HG02943 (cell line): Measurements from ENCODE around the gene FAM219B.
"Not testable (repeated sequence)": the region's sequence is repeated elsewhere in the genome, so short reads cannot be mapped to it uniquely, and the experiment has no call there.

Experiments
- ATAC-seq: cut with Tn5 transposase; IDR thresholded peaks from one replicate; pipeline ENCODE4 v1.9.1; 2021; ENCODE audit warnings: mild to moderate bottlenecking, low read depth, moderate library complexity; ENCODE audit not compliant: unreplicated experiment

Gene FAM219B, protein sequence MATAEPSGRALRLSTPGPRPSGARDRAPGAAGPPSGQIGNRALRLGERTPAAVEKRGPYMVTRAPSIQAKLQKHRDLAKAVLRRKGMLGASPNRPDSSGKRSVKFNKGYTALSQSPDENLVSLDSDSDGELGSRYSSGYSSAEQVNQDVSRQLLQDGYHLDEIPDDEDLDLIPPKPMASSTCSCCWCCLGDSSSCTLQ

GRCh38 chr15:74906450-74907162 lies at the start of gene FAM219B:
TSS of gene FAM219B (minus strand) at chr15:74906851. CDS start at chr15:74906800, 51 bp downstream.
- peak; percentile 82 for ATAC-seq

- ATAC-seq, result no peak
Measured at GRCh38 chr15:74955796-74956647, 49.4 kb upstream of the FAM219B start.

GRCh38 chr15:74955017-74955416 lies 48.4 kb upstream of the FAM219B start:
- ATAC-seq, result no peak

DNA sequence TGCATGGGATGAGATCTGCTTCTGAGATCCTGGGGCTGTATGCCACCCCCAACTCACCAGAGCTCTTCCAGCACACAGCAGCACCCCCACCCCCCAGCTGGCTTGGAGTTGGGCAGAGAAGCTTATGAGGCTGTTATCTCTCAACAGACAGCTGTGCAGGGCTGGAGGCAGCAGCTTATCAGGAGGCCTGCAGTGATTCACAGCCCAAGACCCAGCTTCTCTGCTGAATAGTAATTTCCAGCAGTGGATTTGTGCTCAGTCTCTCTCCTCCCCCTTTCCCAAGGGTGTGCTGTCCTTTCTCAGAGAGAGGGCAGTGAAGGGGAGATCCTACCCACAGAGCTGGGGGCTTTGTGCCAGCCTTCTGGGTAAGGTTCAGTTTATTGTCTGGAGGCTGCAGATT lies 47.9 kb upstream of the FAM219B start:
- ATAC-seq, result no peak

DNA sequence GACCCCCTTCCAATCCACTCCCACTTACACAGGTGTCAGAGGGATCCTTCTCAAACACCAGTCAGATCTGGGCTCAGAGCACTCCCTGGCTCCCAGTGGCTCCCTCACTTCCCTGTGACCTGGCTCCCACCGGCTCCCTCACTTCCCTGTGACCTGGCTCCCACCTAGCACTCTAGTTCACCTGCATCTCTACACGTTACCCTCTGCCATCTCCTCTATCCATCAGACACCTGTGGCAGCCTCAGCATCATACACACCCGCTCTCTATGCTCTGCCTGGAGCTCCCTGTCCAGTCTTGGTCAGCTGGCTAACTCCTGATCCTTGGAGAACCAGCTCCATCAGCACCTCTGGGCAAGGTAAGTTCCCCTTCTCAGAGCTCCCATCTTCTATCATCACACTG lies 44.4 kb upstream of the FAM219B start:
- ATAC-seq, result no peak

DNA sequence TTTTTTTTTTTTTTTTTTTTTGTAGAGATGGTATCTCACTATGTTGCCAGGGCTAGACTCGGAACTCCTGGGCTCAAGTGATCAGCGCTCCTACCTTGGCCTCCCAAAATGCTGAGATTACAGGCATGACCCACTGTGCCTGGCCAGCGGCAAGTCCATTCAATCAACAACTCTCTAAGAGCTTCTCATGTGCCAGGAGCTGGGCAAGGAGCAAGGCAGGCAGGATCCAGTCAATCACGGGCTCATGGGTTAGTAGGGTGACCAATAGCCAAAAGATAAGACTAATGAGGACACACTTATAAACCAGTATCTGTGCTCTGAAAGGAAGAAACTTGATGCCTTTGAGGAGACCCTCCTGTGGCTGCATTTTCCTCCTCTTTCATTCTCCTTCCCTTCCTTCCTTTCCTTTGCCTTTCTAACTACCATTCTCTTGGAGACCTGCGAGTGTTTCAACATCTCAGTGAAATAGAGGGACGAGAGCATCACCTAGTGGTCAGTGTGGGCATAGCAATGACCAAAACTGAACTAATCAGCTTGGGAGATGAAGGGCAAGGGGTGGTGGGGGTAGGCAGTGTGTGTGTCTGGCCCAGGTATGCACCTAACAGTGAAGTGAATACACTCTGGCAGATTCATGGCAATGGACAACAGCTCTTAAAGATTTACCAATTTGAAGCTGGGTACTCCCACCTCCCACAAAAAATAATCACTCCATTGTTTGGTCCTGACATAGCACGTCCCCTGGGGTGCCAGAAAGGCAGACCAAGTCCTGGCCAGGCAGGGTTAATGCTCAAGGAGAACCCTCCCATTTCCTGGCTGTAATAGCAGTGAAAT lies 43.6 kb upstream of the FAM219B start:
- no peak for ATAC-seq

- peak; percentile 84 for ATAC-seq
Measured at GRCh38 chr15:74937590-74938371, 31.1 kb upstream of the FAM219B start, which contains the start of gene COX5A. TSS of gene COX5A (minus strand) at chr15:74938073. CDS start at chr15:74938014, 59 bp downstream.

- no peak for ATAC-seq
Measured at GRCh38 chr15:74937272-74937589, 30.6 kb upstream of the FAM219B start.

GRCh38 chr15:74935193-74935592 lies 28.5 kb upstream of the FAM219B start:
- ATAC-seq, result not testable (repeated sequence)

GRCh38 chr15:74933573-74933972 lies 26.9 kb upstream of the FAM219B start:
- no peak for ATAC-seq

DNA sequence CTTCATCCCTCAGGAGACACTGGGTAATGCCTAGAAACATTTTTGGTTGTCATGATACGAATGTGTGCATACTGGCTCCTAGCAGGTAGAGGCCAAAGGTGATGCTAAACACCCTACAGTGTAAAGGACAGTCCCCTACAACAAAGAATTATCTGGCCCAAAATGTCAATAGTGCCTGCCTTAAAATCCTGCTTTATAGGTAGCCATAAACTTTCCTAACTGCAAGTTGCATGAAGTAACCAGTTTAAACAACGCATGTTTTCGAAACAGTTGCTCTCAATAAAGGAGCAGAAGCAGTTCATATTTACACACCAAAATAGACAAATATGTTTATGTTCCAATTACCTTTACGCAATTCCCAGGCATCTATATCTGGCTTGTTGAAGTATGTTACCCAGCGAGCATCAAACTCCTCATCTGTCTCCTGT lies 22.1 kb upstream of the FAM219B start:
- ATAC-seq, result no peak

- no peak for ATAC-seq
Measured at GRCh38 chr15:74924525-74924924, 17.9 kb upstream of the FAM219B start.

DNA sequence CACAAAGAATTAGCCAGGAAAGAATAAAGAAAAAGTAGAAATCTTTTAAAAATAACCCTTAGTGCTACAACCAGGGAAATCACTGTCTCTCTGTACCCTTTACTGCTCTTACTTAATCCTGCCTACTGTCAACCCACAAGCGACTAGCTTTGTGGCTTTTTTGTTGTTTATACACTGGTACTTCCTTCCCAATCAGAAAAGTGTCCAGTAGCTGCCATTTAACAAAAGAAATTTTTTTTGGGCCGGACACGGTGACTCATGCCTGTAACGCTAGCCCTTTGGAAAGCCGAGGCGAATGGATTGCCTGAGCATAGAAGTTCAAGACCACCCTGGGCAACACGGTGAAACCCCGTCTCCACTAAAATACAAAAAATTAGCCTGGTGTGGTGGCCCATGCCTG lies 13.8 kb upstream of the FAM219B start:
- ATAC-seq, result no peak

- ATAC-seq, result no peak
Measured at GRCh38 chr15:74917676-74918075, 11.0 kb upstream of the FAM219B start.

DNA sequence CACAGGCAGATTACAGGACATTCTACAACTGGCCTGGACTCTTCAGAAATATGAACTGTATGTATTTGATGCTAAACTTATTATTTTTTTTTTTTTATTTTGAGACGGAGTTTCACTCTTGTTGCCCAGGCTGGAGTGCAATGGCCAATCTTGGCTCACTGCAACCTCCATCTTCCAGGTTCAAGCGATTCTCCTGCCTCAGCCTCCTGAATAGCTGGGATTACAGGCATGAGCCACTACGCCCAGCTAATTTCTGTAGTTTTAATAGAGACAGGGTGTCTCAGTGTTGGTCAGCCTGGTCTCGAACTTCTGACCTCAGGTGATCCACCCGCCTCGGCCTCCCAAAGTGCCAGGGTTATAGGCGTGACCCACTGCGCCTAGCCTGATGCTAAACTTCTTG lies 7.1 kb upstream of the FAM219B start:
- not testable (repeated sequence) for ATAC-seq

DNA sequence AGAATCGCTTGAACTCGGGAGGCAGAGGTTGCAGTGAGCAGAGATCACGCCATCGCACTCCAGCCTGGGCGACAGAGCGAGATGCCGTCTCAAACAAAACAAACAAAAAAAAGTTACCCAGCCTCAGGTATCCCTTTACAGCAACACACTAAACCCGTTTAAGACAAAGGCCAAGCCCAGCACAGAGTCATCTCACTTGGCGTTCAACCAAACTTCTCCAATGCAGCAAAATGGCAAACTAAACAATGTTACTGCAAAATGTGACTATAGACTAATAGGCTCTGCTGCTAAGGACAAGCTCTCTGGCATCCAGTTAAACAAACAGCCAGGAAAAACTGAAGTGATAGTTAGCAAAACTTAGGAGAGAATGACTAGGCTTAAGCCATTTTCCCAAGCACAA lies 6.4 kb upstream of the FAM219B start:
- ATAC-seq, result no peak

GRCh38 chr15:74908635-74909034 lies 2.0 kb upstream of the FAM219B start:
- ATAC-seq, result no peak

DNA sequence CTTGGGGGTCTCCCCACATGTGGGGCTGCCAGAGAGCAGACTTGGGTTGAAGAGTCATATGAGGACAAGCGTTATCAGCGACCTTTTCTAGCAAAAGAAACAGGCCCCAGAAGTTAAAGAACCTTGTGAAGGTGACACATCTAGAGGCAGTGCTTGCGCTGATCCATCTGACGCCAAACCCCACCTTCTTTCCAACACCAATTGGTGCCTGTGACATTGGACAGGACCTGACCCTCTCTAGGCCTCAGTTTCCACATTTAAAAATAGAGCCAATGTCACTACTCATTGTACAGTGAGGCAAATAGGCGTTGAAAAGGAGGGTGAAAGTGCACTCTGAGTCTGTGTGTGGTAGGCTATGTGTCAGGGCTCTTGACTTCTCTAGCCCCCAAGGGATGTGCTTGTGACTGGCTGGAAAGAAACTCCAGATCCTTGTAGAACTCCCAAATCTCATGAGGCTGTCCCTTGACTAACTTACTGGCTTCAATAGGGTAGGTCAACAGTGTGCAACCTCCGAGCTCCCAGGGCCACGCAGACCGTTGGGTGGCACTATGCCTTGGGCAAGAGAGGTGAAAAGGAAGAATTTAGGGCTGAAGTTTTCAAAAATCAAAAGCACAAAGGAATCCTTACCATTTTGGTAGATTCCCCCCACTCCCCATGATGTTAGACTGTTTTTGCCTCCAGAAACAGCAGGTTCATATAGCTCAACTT lies 666 bp upstream of the FAM219B start:
- no peak for ATAC-seq

- no peak for ATAC-seq
Measured at GRCh38 chr15:74906067-74906449, 593 bp downstream of the FAM219B start.
